ENCODE measurements around the gene BCL11B. TPM values are rescaled to one million over a fixed set of nuclear protein-coding genes. Genes with fewer than 3 reads are reported as not detected.

BCL11B gene
- polyA plus RNA-seq, 3 donors from 2014 or later, result 0.75 to 3.1 (median 1.0) TPM

DNA sequence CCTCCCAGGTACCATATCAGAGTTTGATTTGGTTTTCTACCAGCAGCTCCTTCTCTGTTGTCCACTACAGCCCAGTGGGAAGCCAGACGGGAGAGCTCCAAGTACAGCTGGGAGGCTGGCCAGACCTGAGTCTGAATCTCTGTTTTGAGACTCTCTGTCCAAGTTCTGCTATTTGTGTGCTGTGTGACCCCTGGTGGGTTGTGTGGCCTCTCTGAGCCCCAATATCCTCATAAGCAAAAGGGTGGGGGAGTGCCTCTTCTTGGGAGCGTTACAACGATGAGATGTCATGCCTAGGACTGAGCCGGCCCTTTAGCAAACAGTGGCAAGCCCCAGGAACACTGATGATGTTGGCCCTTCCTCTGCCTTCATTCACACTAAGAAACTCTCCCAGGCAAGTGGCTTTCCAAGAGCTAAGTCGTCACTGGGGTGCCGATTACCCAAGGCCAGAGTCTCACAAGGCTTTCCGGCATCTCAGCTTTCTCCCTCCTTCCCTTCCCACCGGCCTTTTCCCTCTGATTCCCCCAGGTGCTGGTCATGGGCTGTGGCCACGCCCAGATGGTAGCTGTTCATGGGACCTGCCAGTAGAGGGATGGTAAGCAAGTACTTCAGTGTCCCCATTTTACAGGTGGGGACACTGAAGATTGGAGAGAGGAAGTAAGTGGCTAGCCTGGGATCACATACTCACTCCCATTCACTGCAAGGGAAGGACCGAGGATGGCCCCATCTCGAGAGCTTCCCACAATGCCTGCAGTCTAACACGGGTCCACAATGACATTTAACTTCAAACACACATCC lies 47.7 kb downstream of the BCL11B start:
- H3K27me3 Mint-ChIP-seq (ENCODE audit: low read depth in 3 of 3), result peaks cover 0 to 5% (median 0%) of the 10 kb centered on the region in 3 donors
- peak overlapping the region in 3 of 5 donors; percentile 6 to 38 (median 17) for H3K4me3 Mint-ChIP-seq
- H3K36me3 Mint-ChIP-seq, result peaks cover 0 to 5% (median 4%) of the 10 kb centered on the region in 3 donors
- H3K27ac Mint-ChIP-seq, result peak overlapping the region; percentile 57 to 93 (median 81)
- H3K4me1 Mint-ChIP-seq, result peaks cover 91 to 93% of the 10 kb centered on the region in 2 donors
- DNase-seq, result no peak
- H3K9me3 Mint-ChIP-seq, result no peaks in the 10 kb centered on the region

GRCh38 chr14:99221445-99221844 lies 50.6 kb downstream of the BCL11B start:
- peaks cover 0 to 5% (median 0%) of the 10 kb centered on the region in 3 donors for H3K27me3 Mint-ChIP-seq (ENCODE audit: low read depth in 3 of 3)
- H3K27ac Mint-ChIP-seq, result peak overlapping the region in 2 of 6 donors; percentile 26 to 45
- DNase-seq, result no peak
- H3K36me3 Mint-ChIP-seq, result no peaks in the 10 kb centered on the region
- no peaks in the 10 kb centered on the region for H3K9me3 Mint-ChIP-seq
- H3K4me1 Mint-ChIP-seq, result peaks cover 88 to 89% of the 10 kb centered on the region in 2 donors
- H3K4me3 Mint-ChIP-seq, result no peak overlapping the region

GRCh38 chr14:99217066-99217955 lies 54.7 kb downstream of the BCL11B start:
- Mint-ChIP-seq H3K4me1 (peaks cover 83 to 89% of the 10 kb centered on the region in 2 donors), H3K4me3 (peak overlapping the region in 2 of 5 donors; percentile 2 to 54), H3K9me3 (no peaks in the 10 kb centered on the region), H3K36me3 (no peaks in the 10 kb centered on the region), H3K27ac (peak overlapping the region in 4 of 6 donors; percentile 12 to 71 (median 44)), H3K27me3 (ENCODE audit: low read depth in 3 of 3) (no peaks in the 10 kb centered on the region)
- no peak for DNase-seq

DNA sequence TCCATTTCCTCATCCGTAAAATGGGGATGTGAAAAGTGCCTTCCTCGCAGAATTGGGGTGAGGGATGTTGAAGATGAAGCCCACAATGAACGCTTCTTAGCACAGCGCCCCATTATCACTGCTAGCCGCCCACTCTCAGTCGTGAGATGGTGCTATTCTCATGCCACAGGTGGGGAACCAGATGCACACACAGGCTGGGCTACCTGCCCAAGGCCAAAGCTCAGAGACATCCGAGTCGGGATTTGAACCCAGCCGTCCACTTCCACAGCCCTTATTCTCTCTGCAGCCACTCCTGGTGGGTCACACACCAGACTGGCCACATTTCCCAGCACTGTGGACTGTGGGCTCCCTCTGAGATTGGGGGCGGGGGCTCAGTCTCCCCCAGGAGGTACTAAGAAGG lies 55.8 kb downstream of the BCL11B start:
- H3K4me3 Mint-ChIP-seq, result peak overlapping the region in 2 of 5 donors; percentile 15 to 61
- H3K27ac Mint-ChIP-seq, result peak overlapping the region in 4 of 6 donors; percentile 26 to 71 (median 43)
- H3K27me3 Mint-ChIP-seq (ENCODE audit: low read depth in 3 of 3), result no peaks in the 10 kb centered on the region
- H3K36me3 Mint-ChIP-seq, result no peaks in the 10 kb centered on the region
- peaks cover 83 to 92% of the 10 kb centered on the region in 2 donors for H3K4me1 Mint-ChIP-seq
- DNase-seq, result no peak
- no peaks in the 10 kb centered on the region for H3K9me3 Mint-ChIP-seq

- Mint-ChIP-seq H3K27me3 (ENCODE audit: low read depth in 3 of 3) (no peaks in the 10 kb centered on the region), H3K4me1 (peaks cover 87 to 97% of the 10 kb centered on the region in 2 donors), H3K36me3 (no peaks in the 10 kb centered on the region), H3K27ac (peak overlapping the region in 1 of 6 donors; percentile 53), H3K9me3 (no peaks in the 10 kb centered on the region), H3K4me3 (peak overlapping the region in 1 of 5 donors; percentile 29)
- no peak for DNase-seq
Measured at GRCh38 chr14:99215277-99215676, 56.7 kb downstream of the BCL11B start.

- Mint-ChIP-seq H3K4me3 (no peak overlapping the region), H3K36me3 (no peaks in the 10 kb centered on the region), H3K9me3 (no peaks in the 10 kb centered on the region), H3K27ac (no peak overlapping the region), H3K4me1 (peaks cover 88 to 97% of the 10 kb centered on the region in 2 donors), H3K27me3 (ENCODE audit: low read depth in 3 of 3) (no peaks in the 10 kb centered on the region)
- DNase-seq, result no peak
Measured at GRCh38 chr14:99214701-99215100, 57.3 kb downstream of the BCL11B start.

DNA sequence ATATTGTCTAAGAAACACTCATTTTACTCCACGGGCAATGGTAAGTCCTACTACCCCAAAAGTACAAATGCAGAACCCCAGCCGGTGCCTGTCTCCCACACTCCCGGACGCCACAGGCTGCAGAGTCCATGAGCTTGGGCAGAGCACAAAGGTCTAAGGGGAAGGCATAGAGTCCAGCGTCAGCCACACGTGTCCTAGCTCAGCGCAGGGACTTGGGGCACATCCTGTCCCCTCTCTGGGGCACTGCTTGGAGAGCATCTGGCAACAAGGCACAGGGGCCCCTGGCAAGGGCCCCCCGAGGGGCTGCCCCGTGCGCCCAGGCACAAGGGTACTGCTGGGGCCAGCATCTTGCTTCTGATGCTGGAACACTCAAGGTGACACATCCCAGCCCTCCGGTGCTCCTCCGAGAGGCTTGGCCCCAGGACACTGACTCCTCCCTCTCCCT lies 58.4 kb downstream of the BCL11B start:
- no peak for DNase-seq
- Mint-ChIP-seq H3K36me3 (no peaks in the 10 kb centered on the region), H3K9me3 (no peaks in the 10 kb centered on the region), H3K27me3 (ENCODE audit: low read depth in 3 of 3) (no peaks in the 10 kb centered on the region), H3K4me1 (peaks cover 92 to 97% of the 10 kb centered on the region in 2 donors), H3K4me3 (peak overlapping the region; percentile 13 to 81 (median 34)), H3K27ac (peak overlapping the region in 4 of 6 donors; percentile 48 to 73 (median 66))

- H3K36me3 Mint-ChIP-seq, result no peaks in the 10 kb centered on the region
- peak overlapping the region; percentile 13 to 81 (median 46) for H3K4me3 Mint-ChIP-seq
- H3K9me3 Mint-ChIP-seq, result no peaks in the 10 kb centered on the region
- peaks cover 92 to 97% of the 10 kb centered on the region in 2 donors for H3K4me1 Mint-ChIP-seq
- peak overlapping the region in 3 of 6 donors; percentile 21 to 73 (median 64) for H3K27ac Mint-ChIP-seq
- DNase-seq, result no peak
- H3K27me3 Mint-ChIP-seq (ENCODE audit: low read depth in 3 of 3), result no peaks in the 10 kb centered on the region
Measured at GRCh38 chr14:99213101-99213500, 58.9 kb downstream of the BCL11B start.

DNA sequence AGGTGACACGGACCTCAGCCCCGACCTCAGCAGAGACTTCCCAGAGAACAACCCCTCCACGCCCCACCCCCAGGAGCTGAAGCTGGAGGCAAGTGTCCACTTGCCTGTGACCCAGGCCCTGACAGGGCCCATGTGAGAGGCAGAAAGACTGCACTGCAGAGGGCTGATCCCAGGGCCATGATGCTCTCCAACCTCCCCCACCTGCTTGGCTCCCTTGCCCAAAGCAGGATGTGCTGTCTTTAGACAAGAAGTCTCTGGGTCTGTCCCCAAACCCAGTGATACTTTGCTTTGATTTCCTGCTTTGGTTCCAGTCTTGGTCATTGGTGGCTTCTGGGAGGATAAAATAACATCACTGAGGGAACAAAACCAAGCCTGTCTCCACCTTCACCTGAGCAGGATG lies 59.4 kb downstream of the BCL11B start:
- no peaks in the 10 kb centered on the region for H3K9me3 Mint-ChIP-seq
- H3K27me3 Mint-ChIP-seq (ENCODE audit: low read depth in 3 of 3), result peaks cover 0 to 2% (median 0%) of the 10 kb centered on the region in 3 donors
- peaks cover 95 to 99% of the 10 kb centered on the region in 2 donors for H3K4me1 Mint-ChIP-seq
- H3K27ac Mint-ChIP-seq, result peak overlapping the region in 5 of 6 donors; percentile 18 to 79 (median 67)
- H3K4me3 Mint-ChIP-seq, result peak overlapping the region in 4 of 5 donors; percentile 46 to 81 (median 60)
- H3K36me3 Mint-ChIP-seq, result no peaks in the 10 kb centered on the region
- DNase-seq, result no peak

- no peak for DNase-seq
- H3K4me3 Mint-ChIP-seq, result peak overlapping the region; percentile 26 to 81 (median 59)
- H3K9me3 Mint-ChIP-seq, result no peaks in the 10 kb centered on the region
- H3K4me1 Mint-ChIP-seq, result peaks cover 95 to 99% of the 10 kb centered on the region in 2 donors
- H3K36me3 Mint-ChIP-seq, result no peaks in the 10 kb centered on the region
- H3K27me3 Mint-ChIP-seq (ENCODE audit: low read depth in 3 of 3), result peaks cover 0 to 2% (median 0%) of the 10 kb centered on the region in 3 donors
- peak overlapping the region; percentile 67 to 86 (median 78) for H3K27ac Mint-ChIP-seq
Measured at GRCh38 chr14:99212199-99212598, 59.8 kb downstream of the BCL11B start.

DNA sequence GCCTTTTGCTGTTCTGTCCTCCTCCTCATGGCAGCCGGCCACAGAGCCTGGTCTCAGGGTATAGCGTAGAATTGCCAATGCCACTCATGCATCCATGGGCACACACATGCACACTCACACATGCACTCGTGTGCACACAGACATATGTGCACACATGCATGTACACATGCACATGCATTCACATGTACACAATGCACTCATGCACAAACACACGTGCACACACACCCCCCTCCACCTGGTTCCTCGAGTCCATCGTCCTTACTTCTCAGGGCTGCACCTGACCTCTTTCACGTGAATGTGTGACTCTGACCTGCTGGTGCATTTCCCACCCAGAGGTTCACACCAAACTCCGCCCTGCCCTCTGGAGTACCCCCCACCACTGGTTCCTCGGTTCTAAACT lies 60.6 kb downstream of the BCL11B start:
- Mint-ChIP-seq H3K4me3 (peak overlapping the region in 4 of 5 donors; percentile 59 to 81 (median 66)), H3K9me3 (no peaks in the 10 kb centered on the region), H3K27me3 (ENCODE audit: low read depth in 3 of 3) (peaks cover 0 to 2% (median 0%) of the 10 kb centered on the region in 3 donors), H3K4me1 (peaks cover 95 to 99% of the 10 kb centered on the region in 2 donors), H3K27ac (peak overlapping the region; percentile 42 to 81 (median 70)), H3K36me3 (no peaks in the 10 kb centered on the region)
- no peak for DNase-seq

DNA sequence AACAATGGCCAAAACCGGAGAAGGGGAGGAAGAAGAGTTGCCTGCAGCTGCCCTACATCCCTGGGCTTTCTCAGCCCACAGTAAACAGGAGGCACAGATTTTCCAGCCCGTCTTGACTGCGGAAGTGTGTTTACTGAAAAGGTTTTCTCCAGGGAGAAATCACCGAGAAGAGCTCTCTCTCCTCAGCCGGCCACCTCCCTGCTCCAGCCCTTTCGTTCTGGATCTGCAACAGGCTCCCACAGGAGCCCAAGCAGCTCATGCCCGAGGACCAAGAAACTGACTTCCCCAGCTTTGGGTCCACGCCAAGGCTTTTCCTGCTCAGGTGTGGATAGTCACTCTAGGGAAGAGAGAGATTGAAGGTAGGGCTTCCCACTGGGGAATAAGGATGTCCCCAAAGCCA lies 61.7 kb downstream of the BCL11B start:
- H3K4me3 Mint-ChIP-seq, result peak overlapping the region in 4 of 5 donors; percentile 43 to 80 (median 72)
- no peak for DNase-seq
- H3K27me3 Mint-ChIP-seq (ENCODE audit: low read depth in 3 of 3), result peaks cover 0 to 2% (median 0%) of the 10 kb centered on the region in 3 donors
- H3K9me3 Mint-ChIP-seq, result no peaks in the 10 kb centered on the region
- H3K27ac Mint-ChIP-seq, result peak overlapping the region in 5 of 6 donors; percentile 70 to 86 (median 82)
- H3K36me3 Mint-ChIP-seq, result peaks cover 0 to 3% (median 0%) of the 10 kb centered on the region in 3 donors
- peaks cover 95 to 99% of the 10 kb centered on the region in 2 donors for H3K4me1 Mint-ChIP-seq

- Mint-ChIP-seq H3K27me3 (ENCODE audit: low read depth in 3 of 3) (peaks cover 0 to 2% (median 0%) of the 10 kb centered on the region in 3 donors), H3K9me3 (no peaks in the 10 kb centered on the region), H3K4me3 (peak overlapping the region; percentile 38 to 80 (median 69)), H3K36me3 (peaks cover 0 to 3% (median 0%) of the 10 kb centered on the region in 3 donors), H3K27ac (peak overlapping the region; percentile 70 to 86 (median 82)), H3K4me1 (peaks cover 99 to 100% of the 10 kb centered on the region in 2 donors)
- no peak for DNase-seq
Measured at GRCh38 chr14:99209409-99209808, 62.6 kb downstream of the BCL11B start.

Measured in immature natural killer cell (primary cell).